HL-60 (cell line): Measurements from ENCODE around the gene DYNC1H1.
A peak's percentile ranks its signal among the peaks of the same experiment; 100 is the strongest.

Source experiments
- DNase-seq, 2 experiments: peaks; one replicate each; pipeline ENCODE4 v3.0.0-alpha.2; 2010 to 2020; ENCODE audit warnings: low read depth in 1 of 2, low spot score in 1 of 2
- H3K27ac ChIP-seq: fragments of 250-450 bp; sonication (Bioruptor Pico); replicated peaks from 2 replicates; pipeline ENCODE4 v1.5.1; 2020; ENCODE audit warnings: mild to moderate bottlenecking, moderate library complexity
- H3K27me3 ChIP-seq: fragments of 250-450 bp; sonication (Bioruptor Pico); 2 replicates; pipeline ENCODE4 v1.5.1; 2021; ENCODE audit warnings: mild to moderate bottlenecking, moderate library complexity; ENCODE audit not compliant: insufficient read depth, poor library complexity, severe bottlenecking
- H3K4me3 ChIP-seq: replicated peaks from 2 replicates; pipeline ENCODE4 v1.5.1; 2011; ENCODE audit warnings: mild to moderate bottlenecking, control low read depth, low read length; ENCODE audit not compliant: insufficient read depth
- GABPA ChIP-seq: IDR thresholded peaks from 2 replicates; pipeline ENCODE4 v1.6.1; 2012; ENCODE audit warnings: low read depth
- POLR2AphosphoS5 ChIP-seq: IDR thresholded peaks from 2 replicates; pipeline ENCODE4 v1.6.1; 2012; ENCODE audit warnings: low read depth
- SPI1 ChIP-seq: IDR thresholded peaks from 2 replicates; pipeline ENCODE4 v1.6.1; 2012; ENCODE audit warnings: low read depth, mild to moderate bottlenecking, borderline replicate concordance
- TF ChIP-seq, protein P1 (sequence below): IDR thresholded peaks from 2 replicates; pipeline ENCODE4 v1.6.1; 2012; ENCODE audit warnings: low read depth; ENCODE audit not compliant: insufficient replicate concordance
- TF ChIP-seq, protein P2 (sequence below): IDR thresholded peaks from one replicate; pipeline ENCODE4 v1.5.1; 2011; ENCODE audit warnings: low read length, control low read depth, inconsistent platforms; ENCODE audit not compliant: insufficient read depth

Gene DYNC1H1

GRCh38 chr14:102058146-102058545, 93.8 kb downstream of the DYNC1H1 start:
- H3K27me3 ChIP-seq, result no peaks in the 10 kb centered on the region
- DNase-seq, result no peak
- no peak for TF ChIP-seq POLR2AphosphoS5
- TF ChIP-seq, protein P1, sequence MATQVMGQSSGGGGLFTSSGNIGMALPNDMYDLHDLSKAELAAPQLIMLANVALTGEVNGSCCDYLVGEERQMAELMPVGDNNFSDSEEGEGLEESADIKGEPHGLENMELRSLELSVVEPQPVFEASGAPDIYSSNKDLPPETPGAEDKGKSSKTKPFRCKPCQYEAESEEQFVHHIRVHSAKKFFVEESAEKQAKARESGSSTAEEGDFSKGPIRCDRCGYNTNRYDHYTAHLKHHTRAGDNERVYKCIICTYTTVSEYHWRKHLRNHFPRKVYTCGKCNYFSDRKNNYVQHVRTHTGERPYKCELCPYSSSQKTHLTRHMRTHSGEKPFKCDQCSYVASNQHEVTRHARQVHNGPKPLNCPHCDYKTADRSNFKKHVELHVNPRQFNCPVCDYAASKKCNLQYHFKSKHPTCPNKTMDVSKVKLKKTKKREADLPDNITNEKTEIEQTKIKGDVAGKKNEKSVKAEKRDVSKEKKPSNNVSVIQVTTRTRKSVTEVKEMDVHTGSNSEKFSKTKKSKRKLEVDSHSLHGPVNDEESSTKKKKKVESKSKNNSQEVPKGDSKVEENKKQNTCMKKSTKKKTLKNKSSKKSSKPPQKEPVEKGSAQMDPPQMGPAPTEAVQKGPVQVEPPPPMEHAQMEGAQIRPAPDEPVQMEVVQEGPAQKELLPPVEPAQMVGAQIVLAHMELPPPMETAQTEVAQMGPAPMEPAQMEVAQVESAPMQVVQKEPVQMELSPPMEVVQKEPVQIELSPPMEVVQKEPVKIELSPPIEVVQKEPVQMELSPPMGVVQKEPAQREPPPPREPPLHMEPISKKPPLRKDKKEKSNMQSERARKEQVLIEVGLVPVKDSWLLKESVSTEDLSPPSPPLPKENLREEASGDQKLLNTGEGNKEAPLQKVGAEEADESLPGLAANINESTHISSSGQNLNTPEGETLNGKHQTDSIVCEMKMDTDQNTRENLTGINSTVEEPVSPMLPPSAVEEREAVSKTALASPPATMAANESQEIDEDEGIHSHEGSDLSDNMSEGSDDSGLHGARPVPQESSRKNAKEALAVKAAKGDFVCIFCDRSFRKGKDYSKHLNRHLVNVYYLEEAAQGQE, result no peak
- TF ChIP-seq SPI1, result no peak
- TF ChIP-seq GABPA, result no peak
- TF ChIP-seq, protein P2, sequence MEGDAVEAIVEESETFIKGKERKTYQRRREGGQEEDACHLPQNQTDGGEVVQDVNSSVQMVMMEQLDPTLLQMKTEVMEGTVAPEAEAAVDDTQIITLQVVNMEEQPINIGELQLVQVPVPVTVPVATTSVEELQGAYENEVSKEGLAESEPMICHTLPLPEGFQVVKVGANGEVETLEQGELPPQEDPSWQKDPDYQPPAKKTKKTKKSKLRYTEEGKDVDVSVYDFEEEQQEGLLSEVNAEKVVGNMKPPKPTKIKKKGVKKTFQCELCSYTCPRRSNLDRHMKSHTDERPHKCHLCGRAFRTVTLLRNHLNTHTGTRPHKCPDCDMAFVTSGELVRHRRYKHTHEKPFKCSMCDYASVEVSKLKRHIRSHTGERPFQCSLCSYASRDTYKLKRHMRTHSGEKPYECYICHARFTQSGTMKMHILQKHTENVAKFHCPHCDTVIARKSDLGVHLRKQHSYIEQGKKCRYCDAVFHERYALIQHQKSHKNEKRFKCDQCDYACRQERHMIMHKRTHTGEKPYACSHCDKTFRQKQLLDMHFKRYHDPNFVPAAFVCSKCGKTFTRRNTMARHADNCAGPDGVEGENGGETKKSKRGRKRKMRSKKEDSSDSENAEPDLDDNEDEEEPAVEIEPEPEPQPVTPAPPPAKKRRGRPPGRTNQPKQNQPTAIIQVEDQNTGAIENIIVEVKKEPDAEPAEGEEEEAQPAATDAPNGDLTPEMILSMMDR, result no peak
- no peak overlapping the region for H3K4me3 ChIP-seq
- no peak overlapping the region for H3K27ac ChIP-seq

DNA sequence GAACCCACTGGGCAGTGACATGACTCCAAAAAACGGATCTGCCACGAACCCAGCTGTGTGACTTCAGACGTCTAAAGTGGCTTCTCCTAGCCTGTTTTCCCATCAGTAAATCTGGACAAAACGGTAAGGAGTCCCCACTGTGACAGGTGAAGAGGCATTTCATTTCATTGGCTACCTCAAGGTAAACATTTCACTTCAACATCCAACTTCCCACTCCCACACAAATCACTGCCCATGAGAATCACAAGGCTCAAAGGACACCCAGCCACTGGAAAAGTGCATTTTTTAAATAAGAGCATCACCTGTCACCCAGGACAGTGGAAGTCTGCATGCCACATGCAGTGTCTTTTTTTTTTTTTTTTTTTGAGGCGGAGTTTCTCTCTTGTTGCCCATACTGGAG, 94.6 kb downstream of the DYNC1H1 start:
- TF ChIP-seq SPI1 (no peak), GABPA (no peak), POLR2AphosphoS5 (no peak)
- TF ChIP-seq, protein P2, result no peak
- TF ChIP-seq, protein P1, result no peak
- no peak for DNase-seq
- Histone ChIP-seq H3K27ac (no peak overlapping the region), H3K4me3 (no peak overlapping the region), H3K27me3 (no peaks in the 10 kb centered on the region)

DNA sequence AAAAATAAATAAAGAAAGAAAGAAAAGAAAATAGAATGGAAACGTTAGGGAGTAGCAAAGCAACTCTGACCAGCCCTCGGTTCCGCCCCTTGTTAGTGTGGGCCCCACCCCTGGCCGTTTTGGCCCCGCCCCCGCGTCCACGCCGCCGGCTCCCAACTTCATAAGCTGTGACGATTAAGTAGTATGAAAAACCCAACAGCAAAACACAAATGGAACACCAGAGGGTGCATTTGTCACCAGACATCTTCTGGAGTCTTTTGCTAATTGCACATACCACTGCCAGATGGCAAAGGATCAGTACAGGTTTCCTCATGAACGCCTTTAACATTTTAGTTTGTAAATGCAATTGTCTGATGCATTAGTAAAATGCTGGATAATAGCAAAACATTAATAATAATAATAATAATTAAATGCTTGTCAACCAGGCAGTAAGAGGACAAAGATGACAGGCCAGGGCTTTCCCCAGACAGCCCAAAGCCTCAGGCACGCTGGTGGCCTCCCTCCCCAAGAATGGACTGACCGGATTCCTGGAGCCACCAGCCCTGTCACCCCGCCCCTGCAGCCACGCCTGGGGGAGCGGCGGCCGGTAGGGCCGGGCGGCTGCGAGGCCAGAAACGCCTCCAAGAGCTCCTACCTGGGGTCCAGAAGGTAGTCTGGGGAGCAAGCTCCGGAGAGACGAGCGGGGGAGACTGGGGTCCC, 98.9 kb downstream of the DYNC1H1 start:
- H3K27ac ChIP-seq, result no peak overlapping the region
- H3K4me3 ChIP-seq, result no peak overlapping the region
- H3K27me3 ChIP-seq, result no peaks in the 10 kb centered on the region
- peak; percentile 76 to 86 for DNase-seq
- TF ChIP-seq, protein P2, result peak; percentile 29
- TF ChIP-seq, protein P1, result no peak
